HepG2 (cell line): ENCODE measurements around the gene SLC19A3. TPM values are rescaled to one million over a fixed set of nuclear protein-coding genes. Genes with fewer than 3 reads are reported as not detected.
A peak's percentile ranks its signal among the peaks of the same experiment; 100 is the strongest.

Experiments used
- HNF4G ChIP-seq, 2 experiments: sonication (generic) in 1 of 2; formaldehyde crosslinking in 1 of 2; IDR thresholded peaks; 2 replicates each; pipeline versions ENCODE4 v1.4.0 to v1.6.1; 2011 to 2020; ENCODE audit warnings: borderline replicate concordance in 2 of 2, low read depth in 2 of 2, mild to moderate bottlenecking in 2 of 2, low read length in 1 of 2, missing genetic modification reagents in 1 of 2, moderate library complexity in 1 of 2
- PHF21A ChIP-seq: sonication (generic); formaldehyde crosslinking; IDR thresholded peaks from 2 replicates; pipeline ENCODE4 v1.5.0; 2020; ENCODE audit warnings: mild to moderate bottlenecking, missing genetic modification reagents
- RARA ChIP-seq: IDR thresholded peaks from 2 replicates; pipeline ENCODE4 v1.6.1; 2016; ENCODE audit warnings: missing genetic modification reagents, missing compliant biosample characterization
- REXO4 ChIP-seq: sonication (generic); formaldehyde crosslinking; IDR thresholded peaks from 2 replicates; pipeline ENCODE4 v1.8.0; 2022; ENCODE audit warnings: missing genetic modification reagents, mild to moderate bottlenecking, borderline replicate concordance
- SETDB1 ChIP-seq: sonication (generic); formaldehyde crosslinking; IDR thresholded peaks from 2 replicates; pipeline ENCODE4 v1.5.1; 2020; ENCODE audit warnings: missing genetic modification reagents, mild to moderate bottlenecking, borderline replicate concordance
- SRSF1 ChIP-seq: fragments of 200-400 bp; formaldehyde crosslinking; optimal IDR thresholded peaks from 2 replicates; pipeline ENCODE3; 2017; ENCODE audit warnings: mild to moderate bottlenecking, low read depth, low read length, moderate library complexity
- TGIF2 ChIP-seq: IDR thresholded peaks from 2 replicates; pipeline ENCODE4 v1.6.1; 2016; ENCODE audit warnings: control low read depth, missing compliant biosample characterization
- ZBTB39 ChIP-seq: sonication (generic); formaldehyde crosslinking; IDR thresholded peaks from 2 replicates; pipeline ENCODE4 v1.5.0; 2020; ENCODE audit warnings: missing genetic modification reagents
- ZNF350 ChIP-seq: sonication (generic); formaldehyde crosslinking; IDR thresholded peaks from 2 replicates; pipeline ENCODE4 v1.4.0; 2020; ENCODE audit warnings: mild to moderate bottlenecking, low read depth, missing genetic modification reagents, borderline replicate concordance
- polyA plus RNA-seq, 8 experiments: library from polyadenylated mRNA; depleted of rRNA in 3 of 8; stranded (reverse) in 7 of 8; unstranded in 1 of 8; fragments of >200 nt; fragmentation: Illumina TruSeq in 4 of 8; extraction: Trizol in 4 of 8; gene quantifications; 2 replicates each; pipeline versions ENCODE4 v1.2.1 to v1.2.3, GENCODE V29; 2011 to 2016; ENCODE audit warnings: low read depth in 4 of 8, missing spikeins in 1 of 8, mixed read lengths in 1 of 8; ENCODE audit not compliant: insufficient read depth in 1 of 8
- total RNA-seq, 5 experiments: library from RNA; depleted of rRNA; stranded (reverse); fragments of >200 nt; fragmentation: Illumina TruSeq; extraction: Trizol; gene quantifications; 2 replicates each; pipeline ENCODE4 v1.2.3, GENCODE V29; 2016; ENCODE audit warnings: low read depth in 1 of 5
- TF ChIP-seq, protein P1 (sequence below): sonication (generic); formaldehyde crosslinking; IDR thresholded peaks from 2 replicates; pipeline ENCODE4 v1.5.1; 2020; ENCODE audit warnings: missing genetic modification reagents, mild to moderate bottlenecking, borderline replicate concordance
- TF ChIP-seq, protein P2 (sequence below): sonication (generic); IDR thresholded peaks from 2 replicates; pipeline ENCODE4 v1.6.1; 2016; ENCODE audit warnings: low read depth, borderline replicate concordance
- TF ChIP-seq, protein P3 (sequence below): sonication (generic); formaldehyde crosslinking; IDR thresholded peaks from 2 replicates; pipeline ENCODE4 v1.5.0; 2020; ENCODE audit warnings: mild to moderate bottlenecking, missing genetic modification reagents

Gene SLC19A3
- total and polyA plus RNA-seq, 2 of the 13 experiments (the other 11 are each of a cell fraction or from before 2014, with no cell fraction given) = 2.3 to 5.2 TPM

DNA sequence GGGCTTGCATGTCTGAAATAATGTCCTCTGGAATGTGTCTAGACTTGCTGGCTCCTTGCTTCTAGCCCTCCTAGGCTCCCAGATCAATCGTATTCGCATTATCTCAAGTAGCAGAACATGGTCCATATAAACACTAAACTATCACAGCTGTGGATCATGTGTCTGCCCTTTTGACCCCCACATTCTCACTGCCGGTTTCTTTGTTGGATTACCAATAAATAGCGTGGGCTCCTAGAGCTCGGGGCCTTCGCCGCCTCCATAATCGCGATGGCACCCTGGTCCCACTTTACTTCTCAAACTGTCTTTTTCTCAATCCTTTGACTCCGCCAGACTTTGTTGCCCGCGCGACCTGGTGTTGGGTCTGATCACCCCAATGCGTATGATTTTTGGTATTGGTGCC lies 21.5 kb upstream of the SLC19A3 start (continued):
- TF ChIP-seq REXO4 (CRISPR knock-in tag) = no peak
- TF ChIP-seq ZNF350 (CRISPR knock-in tag) = no peak
- TF ChIP-seq TGIF2 = no peak
- TF ChIP-seq, protein P1, sequence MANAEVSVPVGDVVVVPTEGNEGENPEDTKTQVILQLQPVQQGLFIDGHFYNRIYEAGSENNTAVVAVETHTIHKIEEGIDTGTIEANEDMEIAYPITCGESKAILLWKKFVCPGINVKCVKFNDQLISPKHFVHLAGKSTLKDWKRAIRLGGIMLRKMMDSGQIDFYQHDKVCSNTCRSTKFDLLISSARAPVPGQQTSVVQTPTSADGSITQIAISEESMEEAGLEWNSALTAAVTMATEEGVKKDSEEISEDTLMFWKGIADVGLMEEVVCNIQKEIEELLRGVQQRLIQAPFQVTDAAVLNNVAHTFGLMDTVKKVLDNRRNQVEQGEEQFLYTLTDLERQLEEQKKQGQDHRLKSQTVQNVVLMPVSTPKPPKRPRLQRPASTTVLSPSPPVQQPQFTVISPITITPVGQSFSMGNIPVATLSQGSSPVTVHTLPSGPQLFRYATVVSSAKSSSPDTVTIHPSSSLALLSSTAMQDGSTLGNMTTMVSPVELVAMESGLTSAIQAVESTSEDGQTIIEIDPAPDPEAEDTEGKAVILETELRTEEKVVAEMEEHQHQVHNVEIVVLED (CRISPR knock-in tag) = no peak
- TF ChIP-seq, protein P2, sequence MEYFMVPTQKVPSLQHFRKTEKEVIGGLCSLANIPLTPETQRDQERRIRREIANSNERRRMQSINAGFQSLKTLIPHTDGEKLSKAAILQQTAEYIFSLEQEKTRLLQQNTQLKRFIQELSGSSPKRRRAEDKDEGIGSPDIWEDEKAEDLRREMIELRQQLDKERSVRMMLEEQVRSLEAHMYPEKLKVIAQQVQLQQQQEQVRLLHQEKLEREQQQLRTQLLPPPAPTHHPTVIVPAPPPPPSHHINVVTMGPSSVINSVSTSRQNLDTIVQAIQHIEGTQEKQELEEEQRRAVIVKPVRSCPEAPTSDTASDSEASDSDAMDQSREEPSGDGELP = peak; percentile 33; the same call in 1 of the 2 replicates
- TF ChIP-seq HNF4G (IDR thresholded peaks at IDR 0.05; ENCODE audit: borderline replicate concordance, low read depth, low read length) = no peak
- no peak for TF ChIP-seq HNF4G (CRISPR knock-in tag; IDR thresholded peaks at IDR 0.05; ENCODE audit: borderline replicate concordance, low read depth)
- no peak for TF ChIP-seq SETDB1 (CRISPR knock-in tag)
- TF ChIP-seq RARA = no peak
- TF ChIP-seq PHF21A (CRISPR knock-in tag) = no peak
- TF ChIP-seq, protein P3, sequence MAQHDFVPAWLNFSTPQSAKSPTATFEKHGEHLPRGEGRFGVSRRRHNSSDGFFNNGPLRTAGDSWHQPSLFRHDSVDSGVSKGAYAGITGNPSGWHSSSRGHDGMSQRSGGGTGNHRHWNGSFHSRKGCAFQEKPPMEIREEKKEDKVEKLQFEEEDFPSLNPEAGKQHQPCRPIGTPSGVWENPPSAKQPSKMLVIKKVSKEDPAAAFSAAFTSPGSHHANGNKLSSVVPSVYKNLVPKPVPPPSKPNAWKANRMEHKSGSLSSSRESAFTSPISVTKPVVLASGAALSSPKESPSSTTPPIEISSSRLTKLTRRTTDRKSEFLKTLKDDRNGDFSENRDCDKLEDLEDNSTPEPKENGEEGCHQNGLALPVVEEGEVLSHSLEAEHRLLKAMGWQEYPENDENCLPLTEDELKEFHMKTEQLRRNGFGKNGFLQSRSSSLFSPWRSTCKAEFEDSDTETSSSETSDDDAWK (CRISPR knock-in tag) = no peak
- no peak for TF ChIP-seq ZBTB39 (CRISPR knock-in tag)
- TF ChIP-seq SRSF1 = no peak
